WTC11 (cell line): Measurements from ENCODE around the gene CPNE9. TPM values are rescaled to one million over a fixed set of nuclear protein-coding genes. Genes with fewer than 3 reads are reported as not detected.

ENCODE experiments used
- ATAC-seq: fragments of 200-7000 bp; cut with Tn5 transposase; 2 replicates; pipeline ENCODE4 v1.10.0; 2021; ENCODE audit warnings: mild to moderate bottlenecking, moderate library complexity
- CTCF ChIA-PET: fragments of 300-600 bp; sonication (Branson Sonifier 250); formaldehyde crosslinking; loops from one replicate; lab custom pipeline; 2021; ENCODE audit warnings: antibody characterized with exemption; lab: Charles Lee
- POLR2A ChIA-PET: fragments of 350-600 bp; sonication (Branson Sonifier 250); formaldehyde crosslinking; loops from one replicate; lab custom pipeline; 2021; ENCODE audit warnings: antibody characterized with exemption; lab: Charles Lee
- DNase-seq: peaks from one replicate; pipeline ENCODE4 v3.0.0; 2021; ENCODE audit warnings: low spot score
- H3K27ac Mint-ChIP-seq: 2 replicates; pipeline ENCODE4 v1.8.0; 2021; ENCODE audit warnings: mixed read lengths
- H3K27me3 Mint-ChIP-seq: 2 replicates; pipeline ENCODE4 v1.8.0; 2021; ENCODE audit warnings: low read depth, mild to moderate bottlenecking, moderate library complexity, mixed read lengths
- H3K36me3 Mint-ChIP-seq: 2 replicates; pipeline ENCODE4 v1.8.0; 2021; ENCODE audit warnings: mixed read lengths
- H3K4me1 Mint-ChIP-seq: 2 replicates; pipeline ENCODE4 v1.8.0; 2022; ENCODE audit warnings: mixed read lengths
- H3K4me3 Mint-ChIP-seq: 2 replicates; pipeline ENCODE4 v1.8.0; 2021; ENCODE audit warnings: mild to moderate bottlenecking, moderate library complexity, mixed read lengths
- H3K9me3 Mint-ChIP-seq: 2 replicates; pipeline ENCODE4 v1.8.0; 2021; ENCODE audit warnings: mixed read lengths
- ESRRA ChIP-seq: sonication (generic); formaldehyde crosslinking; IDR thresholded peaks from 2 replicates; pipeline ENCODE4 v1.8.1; 2022; ENCODE audit warnings: mild to moderate bottlenecking, missing genetic modification reagents, borderline replicate concordance
- NR3C1 ChIP-seq: sonication (generic); formaldehyde crosslinking; conservative IDR thresholded peaks from 2 replicates; pipeline ENCODE4 v1.8.1; 2023; ENCODE audit warnings: low read depth, mild to moderate bottlenecking, missing genetic modification reagents
- RELA ChIP-seq: sonication (generic); formaldehyde crosslinking; IDR thresholded peaks from 2 replicates; pipeline ENCODE4 v1.8.1; 2022; ENCODE audit warnings: missing genetic modification reagents, mild to moderate bottlenecking, borderline replicate concordance
- RORB ChIP-seq: fragments of 250-450 bp; sonication (Bioruptor Pico); IDR thresholded peaks from 2 replicates; pipeline ENCODE4 v1.9.0; 2021; ENCODE audit warnings: mild to moderate bottlenecking
- SOX15 ChIP-seq: fragments of 250-450 bp; sonication (Bioruptor Pico); IDR thresholded peaks from 2 replicates; pipeline ENCODE4 v1.9.0; 2021; ENCODE audit warnings: mild to moderate bottlenecking
- SP1 ChIP-seq: sonication (generic); formaldehyde crosslinking; conservative IDR thresholded peaks from 2 replicates; pipeline ENCODE4 v1.8.1; 2022; ENCODE audit warnings: missing genetic modification reagents
- TEAD4 ChIP-seq: sonication (generic); formaldehyde crosslinking; IDR thresholded peaks from 2 replicates; pipeline ENCODE4 v1.8.0; 2022; ENCODE audit warnings: mild to moderate bottlenecking, missing genetic modification reagents
- total RNA-seq: library from RNA; stranded (reverse); gene quantifications from 3 replicates; pipeline ENCODE4 v1.2.3, GENCODE V29; 2021
- TF ChIP-seq, protein P1 (sequence below): fragments of 250-450 bp; sonication (Bioruptor Pico); conservative IDR thresholded peaks from 2 replicates; pipeline ENCODE4 v1.9.0; 2021; ENCODE audit warnings: mild to moderate bottlenecking
- TF ChIP-seq, protein P2 (sequence below): sonication (generic); formaldehyde crosslinking; IDR thresholded peaks from 2 replicates; pipeline ENCODE4 v1.8.1; 2022; ENCODE audit warnings: low read depth, mild to moderate bottlenecking, moderate library complexity, missing genetic modification reagents, borderline replicate concordance
- TF ChIP-seq, protein P3 (sequence below): sonication (generic); formaldehyde crosslinking; conservative IDR thresholded peaks from 2 replicates; pipeline ENCODE4 v1.8.1; 2022; ENCODE audit warnings: mild to moderate bottlenecking, missing genetic modification reagents
- TF ChIP-seq, protein P4 (sequence below): sonication (generic); formaldehyde crosslinking; IDR thresholded peaks from 2 replicates; pipeline ENCODE4 v1.8.1; 2022; ENCODE audit warnings: mild to moderate bottlenecking, moderate library complexity, missing genetic modification reagents
- TF ChIP-seq, protein P5 (sequence below): sonication (generic); formaldehyde crosslinking; IDR thresholded peaks from 2 replicates; pipeline ENCODE4 v1.8.1; 2023; ENCODE audit warnings: mild to moderate bottlenecking, missing genetic modification reagents, moderate library complexity
- TF ChIP-seq, protein P6 (sequence below): sonication (generic); formaldehyde crosslinking; IDR thresholded peaks from 2 replicates; pipeline ENCODE4 v1.8.1; 2023; ENCODE audit warnings: mild to moderate bottlenecking, missing genetic modification reagents, borderline replicate concordance
- TF ChIP-seq, protein P7 (sequence below): sonication (generic); formaldehyde crosslinking; IDR thresholded peaks from 2 replicates; pipeline ENCODE4 v1.8.1; 2022; ENCODE audit warnings: low read depth, missing genetic modification reagents, borderline replicate concordance

The CPNE9 gene
- total RNA-seq, 1 experiment from 2014 or later: 3.2 TPM

DNA sequence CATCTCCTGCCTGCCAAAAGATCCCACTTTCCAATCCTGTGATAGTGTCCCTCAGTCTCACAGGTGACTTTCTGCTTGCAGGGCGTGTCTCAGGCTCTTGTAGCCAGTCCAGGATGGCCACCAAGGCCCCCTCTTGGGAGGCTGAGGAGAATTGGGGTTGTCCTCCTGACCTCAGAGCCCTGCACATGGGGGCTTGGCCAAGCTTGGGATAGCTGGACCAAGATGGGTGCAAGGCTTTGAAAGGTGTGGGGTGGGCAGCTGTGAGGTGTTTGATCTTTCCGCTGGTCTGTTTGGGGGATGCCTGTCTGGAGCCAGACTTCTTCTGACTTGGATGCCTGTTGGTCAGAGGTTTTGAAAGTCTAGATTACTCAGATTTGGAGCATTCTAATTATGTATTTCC, 12.0 kb upstream of the CPNE9 start:
- ATAC-seq (no peak), DNase-seq (no peak)
- Mint-ChIP-seq H3K9me3 (no peaks in the 10 kb centered on the region), H3K4me1 (no peaks in the 10 kb centered on the region), H3K27me3 (no peaks in the 10 kb centered on the region), H3K4me3 (no peak overlapping the region), H3K27ac (no peak overlapping the region), H3K36me3 (0 out of 2 replicates have a peak, but pooled peaks cover 5% of the 10 kb centered on the region)
- TF ChIP-seq, protein P1, sequence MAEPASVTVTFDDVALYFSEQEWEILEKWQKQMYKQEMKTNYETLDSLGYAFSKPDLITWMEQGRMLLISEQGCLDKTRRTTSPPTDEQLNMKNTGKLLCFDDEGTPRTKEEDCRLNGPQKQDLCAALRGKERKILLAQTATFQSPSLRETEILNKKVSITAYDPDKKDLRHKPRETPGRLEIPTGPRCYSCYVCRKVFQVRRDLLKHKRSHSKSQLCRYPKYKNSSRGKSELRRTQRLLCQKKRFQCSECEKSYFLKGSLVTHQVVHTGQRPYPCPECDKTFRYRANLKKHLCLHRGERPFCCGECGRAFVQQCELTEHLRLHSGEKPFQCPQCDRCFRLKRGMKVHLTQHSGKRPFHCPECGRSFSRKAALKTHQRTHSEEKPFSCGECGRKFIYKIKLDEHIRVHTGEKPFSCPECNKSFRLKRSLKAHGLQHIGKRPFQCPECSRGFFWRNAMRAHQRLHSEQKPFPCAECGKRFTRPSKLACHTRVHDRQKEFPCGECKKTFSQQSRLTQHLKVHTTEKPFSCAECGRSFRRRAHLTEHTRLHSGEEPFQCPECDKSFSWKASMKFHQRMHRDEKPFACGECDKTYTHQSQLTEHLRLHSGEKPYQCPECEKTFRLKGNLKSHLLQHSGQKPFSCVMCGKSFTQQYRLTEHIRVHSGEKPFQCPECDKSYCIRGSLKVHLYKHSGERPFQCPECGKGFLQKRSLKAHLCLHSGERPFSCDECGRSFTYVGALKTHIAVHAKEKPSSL (CRISPR knock-in tag): no peak
- TF ChIP-seq RELA: no peak
- ChIA-PET POLR2A (no interaction called here), CTCF (interaction anchor here (1.4 kb wide), 1 partner anchor 188 kb away, joined by 4 read pairs; no protein-coding TSS in a partner anchor)

DNA sequence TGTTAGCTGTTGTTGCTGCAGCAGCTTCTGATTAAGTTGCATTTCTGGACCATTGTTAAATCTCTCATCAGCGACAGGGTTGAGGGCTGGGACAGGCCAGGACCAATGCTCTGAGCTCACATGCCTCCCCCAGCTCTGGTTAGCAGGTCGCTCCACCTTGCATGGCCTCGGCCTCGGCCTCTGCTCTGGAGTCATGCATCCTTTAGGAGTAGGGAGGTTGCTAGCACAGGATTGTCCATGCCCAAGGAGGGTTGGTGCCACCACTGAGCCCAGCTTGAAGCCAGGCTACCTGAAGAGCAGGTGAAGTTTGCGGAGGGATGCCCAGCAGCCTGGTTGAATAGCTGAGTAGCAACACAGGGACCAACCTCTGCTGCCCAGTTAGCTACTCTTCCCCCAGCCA, 11.2 kb upstream of the CPNE9 start:
- no peaks in the 10 kb centered on the region for H3K9me3 Mint-ChIP-seq
- no peak overlapping the region for H3K27ac Mint-ChIP-seq
- no peak for DNase-seq
- H3K27me3 Mint-ChIP-seq: no peaks in the 10 kb centered on the region
- H3K4me1 Mint-ChIP-seq: no peaks in the 10 kb centered on the region
- POLR2A ChIA-PET: no interaction called here
- TF ChIP-seq, protein P2, sequence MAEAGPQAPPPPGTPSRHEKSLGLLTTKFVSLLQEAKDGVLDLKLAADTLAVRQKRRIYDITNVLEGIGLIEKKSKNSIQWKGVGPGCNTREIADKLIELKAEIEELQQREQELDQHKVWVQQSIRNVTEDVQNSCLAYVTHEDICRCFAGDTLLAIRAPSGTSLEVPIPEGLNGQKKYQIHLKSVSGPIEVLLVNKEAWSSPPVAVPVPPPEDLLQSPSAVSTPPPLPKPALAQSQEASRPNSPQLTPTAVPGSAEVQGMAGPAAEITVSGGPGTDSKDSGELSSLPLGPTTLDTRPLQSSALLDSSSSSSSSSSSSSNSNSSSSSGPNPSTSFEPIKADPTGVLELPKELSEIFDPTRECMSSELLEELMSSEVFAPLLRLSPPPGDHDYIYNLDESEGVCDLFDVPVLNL (CRISPR knock-in tag): no peak
- no peak for TF ChIP-seq NR3C1 (CRISPR knock-in tag)
- TF ChIP-seq, protein P3, sequence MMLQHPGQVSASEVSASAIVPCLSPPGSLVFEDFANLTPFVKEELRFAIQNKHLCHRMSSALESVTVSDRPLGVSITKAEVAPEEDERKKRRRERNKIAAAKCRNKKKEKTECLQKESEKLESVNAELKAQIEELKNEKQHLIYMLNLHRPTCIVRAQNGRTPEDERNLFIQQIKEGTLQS (CRISPR knock-in tag): no peak
- TF ChIP-seq, protein P4, sequence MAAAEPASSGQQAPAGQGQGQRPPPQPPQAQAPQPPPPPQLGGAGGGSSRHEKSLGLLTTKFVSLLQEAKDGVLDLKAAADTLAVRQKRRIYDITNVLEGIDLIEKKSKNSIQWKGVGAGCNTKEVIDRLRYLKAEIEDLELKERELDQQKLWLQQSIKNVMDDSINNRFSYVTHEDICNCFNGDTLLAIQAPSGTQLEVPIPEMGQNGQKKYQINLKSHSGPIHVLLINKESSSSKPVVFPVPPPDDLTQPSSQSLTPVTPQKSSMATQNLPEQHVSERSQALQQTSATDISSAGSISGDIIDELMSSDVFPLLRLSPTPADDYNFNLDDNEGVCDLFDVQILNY: no peak
- TF ChIP-seq, all 79 proteins: peak for 0
- CTCF ChIA-PET: interaction anchor here (1.1 to 3.1 kb wide), 4 partner anchors 29 to 192 kb away, joined by 3 to 9 read pairs (median 4); no protein-coding TSS in a partner anchor
- H3K4me3 Mint-ChIP-seq: no peak overlapping the region
- no peak for ATAC-seq
- 0 out of 2 replicates have a peak, but pooled peaks cover 5% of the 10 kb centered on the region for H3K36me3 Mint-ChIP-seq

DNA sequence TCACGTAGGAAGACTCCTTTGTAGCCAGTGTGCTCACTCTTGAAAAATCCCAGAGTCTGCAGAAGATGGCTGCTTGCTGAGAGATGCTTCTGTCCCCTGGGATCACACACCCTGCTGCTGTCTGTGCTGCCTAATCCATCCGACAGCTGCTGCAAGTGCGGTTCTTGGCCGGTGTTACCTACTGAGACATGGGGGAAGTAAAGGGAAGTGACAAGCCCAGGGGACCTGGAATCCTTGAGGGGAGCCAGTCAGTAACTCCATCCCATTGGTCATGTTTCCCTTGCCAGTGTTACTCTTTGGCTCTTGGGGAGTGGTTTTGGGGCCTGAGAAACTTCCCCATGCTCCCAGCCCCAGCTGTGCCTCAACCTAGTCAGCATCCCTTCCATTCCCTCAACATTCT, 8.3 kb upstream of the CPNE9 start:
- Mint-ChIP-seq H3K36me3 (no peaks in the 10 kb centered on the region), H3K4me3 (no peak overlapping the region), H3K4me1 (no peaks in the 10 kb centered on the region), H3K27ac (no peak overlapping the region), H3K9me3 (no peaks in the 10 kb centered on the region), H3K27me3 (no peaks in the 10 kb centered on the region)
- DNase-seq (no peak), ATAC-seq (no peak)
- CTCF ChIA-PET: interaction anchor here (1.0 to 3.1 kb wide), 3 partner anchors 32 to 194 kb away, joined by 6 to 12 read pairs (median 9); no protein-coding TSS in a partner anchor
- POLR2A ChIA-PET: no interaction called here
- TF ChIP-seq, protein P5, sequence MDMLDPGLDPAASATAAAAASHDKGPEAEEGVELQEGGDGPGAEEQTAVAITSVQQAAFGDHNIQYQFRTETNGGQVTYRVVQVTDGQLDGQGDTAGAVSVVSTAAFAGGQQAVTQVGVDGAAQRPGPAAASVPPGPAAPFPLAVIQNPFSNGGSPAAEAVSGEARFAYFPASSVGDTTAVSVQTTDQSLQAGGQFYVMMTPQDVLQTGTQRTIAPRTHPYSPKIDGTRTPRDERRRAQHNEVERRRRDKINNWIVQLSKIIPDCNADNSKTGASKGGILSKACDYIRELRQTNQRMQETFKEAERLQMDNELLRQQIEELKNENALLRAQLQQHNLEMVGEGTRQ (CRISPR knock-in tag): no peak
- TF ChIP-seq, protein P1 (CRISPR knock-in tag): no peak
- TF ChIP-seq SOX15: no peak
- TF ChIP-seq, protein P6, sequence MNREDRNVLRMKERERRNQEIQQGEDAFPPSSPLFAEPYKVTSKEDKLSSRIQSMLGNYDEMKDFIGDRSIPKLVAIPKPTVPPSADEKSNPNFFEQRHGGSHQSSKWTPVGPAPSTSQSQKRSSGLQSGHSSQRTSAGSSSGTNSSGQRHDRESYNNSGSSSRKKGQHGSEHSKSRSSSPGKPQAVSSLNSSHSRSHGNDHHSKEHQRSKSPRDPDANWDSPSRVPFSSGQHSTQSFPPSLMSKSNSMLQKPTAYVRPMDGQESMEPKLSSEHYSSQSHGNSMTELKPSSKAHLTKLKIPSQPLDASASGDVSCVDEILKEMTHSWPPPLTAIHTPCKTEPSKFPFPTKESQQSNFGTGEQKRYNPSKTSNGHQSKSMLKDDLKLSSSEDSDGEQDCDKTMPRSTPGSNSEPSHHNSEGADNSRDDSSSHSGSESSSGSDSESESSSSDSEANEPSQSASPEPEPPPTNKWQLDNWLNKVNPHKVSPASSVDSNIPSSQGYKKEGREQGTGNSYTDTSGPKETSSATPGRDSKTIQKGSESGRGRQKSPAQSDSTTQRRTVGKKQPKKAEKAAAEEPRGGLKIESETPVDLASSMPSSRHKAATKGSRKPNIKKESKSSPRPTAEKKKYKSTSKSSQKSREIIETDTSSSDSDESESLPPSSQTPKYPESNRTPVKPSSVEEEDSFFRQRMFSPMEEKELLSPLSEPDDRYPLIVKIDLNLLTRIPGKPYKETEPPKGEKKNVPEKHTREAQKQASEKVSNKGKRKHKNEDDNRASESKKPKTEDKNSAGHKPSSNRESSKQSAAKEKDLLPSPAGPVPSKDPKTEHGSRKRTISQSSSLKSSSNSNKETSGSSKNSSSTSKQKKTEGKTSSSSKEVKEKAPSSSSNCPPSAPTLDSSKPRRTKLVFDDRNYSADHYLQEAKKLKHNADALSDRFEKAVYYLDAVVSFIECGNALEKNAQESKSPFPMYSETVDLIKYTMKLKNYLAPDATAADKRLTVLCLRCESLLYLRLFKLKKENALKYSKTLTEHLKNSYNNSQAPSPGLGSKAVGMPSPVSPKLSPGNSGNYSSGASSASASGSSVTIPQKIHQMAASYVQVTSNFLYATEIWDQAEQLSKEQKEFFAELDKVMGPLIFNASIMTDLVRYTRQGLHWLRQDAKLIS (CRISPR knock-in tag): no peak
- TF ChIP-seq RORB (CRISPR knock-in tag): no peak
- TF ChIP-seq, protein P7, sequence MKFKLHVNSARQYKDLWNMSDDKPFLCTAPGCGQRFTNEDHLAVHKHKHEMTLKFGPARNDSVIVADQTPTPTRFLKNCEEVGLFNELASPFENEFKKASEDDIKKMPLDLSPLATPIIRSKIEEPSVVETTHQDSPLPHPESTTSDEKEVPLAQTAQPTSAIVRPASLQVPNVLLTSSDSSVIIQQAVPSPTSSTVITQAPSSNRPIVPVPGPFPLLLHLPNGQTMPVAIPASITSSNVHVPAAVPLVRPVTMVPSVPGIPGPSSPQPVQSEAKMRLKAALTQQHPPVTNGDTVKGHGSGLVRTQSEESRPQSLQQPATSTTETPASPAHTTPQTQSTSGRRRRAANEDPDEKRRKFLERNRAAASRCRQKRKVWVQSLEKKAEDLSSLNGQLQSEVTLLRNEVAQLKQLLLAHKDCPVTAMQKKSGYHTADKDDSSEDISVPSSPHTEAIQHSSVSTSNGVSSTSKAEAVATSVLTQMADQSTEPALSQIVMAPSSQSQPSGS (CRISPR knock-in tag): no peak
- TF ChIP-seq TEAD4: no peak
- TF ChIP-seq ESRRA (CRISPR knock-in tag): no peak
- no peak for TF ChIP-seq SP1 (CRISPR knock-in tag)
